GM12874 (cell line): Measurements from ENCODE around the gene CASTOR1.

ENCODE experiments used
- TF ChIP-seq, protein P1 (sequence below): IDR thresholded peaks from 2 replicates; pipeline ENCODE4 v1.5.1; 2011; ENCODE audit warnings: low read depth, mild to moderate bottlenecking, control low read depth, low read length, moderate library complexity; ENCODE audit not compliant: insufficient read depth

The CASTOR1 gene

DNA sequence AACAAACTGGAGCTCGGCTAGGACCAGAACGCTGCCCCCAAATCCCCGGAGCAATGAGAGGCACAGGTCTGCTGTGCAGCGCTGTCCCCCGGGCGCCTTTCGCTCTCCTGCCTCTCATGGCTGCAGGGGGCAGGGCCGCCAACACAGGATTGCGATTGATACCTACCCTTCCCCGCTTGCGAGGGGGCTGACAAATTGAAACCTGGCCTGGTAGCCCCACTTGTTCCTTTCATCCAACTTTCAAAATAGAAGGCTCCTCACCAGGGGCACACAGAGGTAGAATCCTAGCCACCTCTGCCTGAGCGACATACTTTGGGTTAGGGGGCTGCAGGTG lies 642 bp upstream of the CASTOR1 start:
- TF ChIP-seq, protein P1, sequence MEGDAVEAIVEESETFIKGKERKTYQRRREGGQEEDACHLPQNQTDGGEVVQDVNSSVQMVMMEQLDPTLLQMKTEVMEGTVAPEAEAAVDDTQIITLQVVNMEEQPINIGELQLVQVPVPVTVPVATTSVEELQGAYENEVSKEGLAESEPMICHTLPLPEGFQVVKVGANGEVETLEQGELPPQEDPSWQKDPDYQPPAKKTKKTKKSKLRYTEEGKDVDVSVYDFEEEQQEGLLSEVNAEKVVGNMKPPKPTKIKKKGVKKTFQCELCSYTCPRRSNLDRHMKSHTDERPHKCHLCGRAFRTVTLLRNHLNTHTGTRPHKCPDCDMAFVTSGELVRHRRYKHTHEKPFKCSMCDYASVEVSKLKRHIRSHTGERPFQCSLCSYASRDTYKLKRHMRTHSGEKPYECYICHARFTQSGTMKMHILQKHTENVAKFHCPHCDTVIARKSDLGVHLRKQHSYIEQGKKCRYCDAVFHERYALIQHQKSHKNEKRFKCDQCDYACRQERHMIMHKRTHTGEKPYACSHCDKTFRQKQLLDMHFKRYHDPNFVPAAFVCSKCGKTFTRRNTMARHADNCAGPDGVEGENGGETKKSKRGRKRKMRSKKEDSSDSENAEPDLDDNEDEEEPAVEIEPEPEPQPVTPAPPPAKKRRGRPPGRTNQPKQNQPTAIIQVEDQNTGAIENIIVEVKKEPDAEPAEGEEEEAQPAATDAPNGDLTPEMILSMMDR: no peak

DNA sequence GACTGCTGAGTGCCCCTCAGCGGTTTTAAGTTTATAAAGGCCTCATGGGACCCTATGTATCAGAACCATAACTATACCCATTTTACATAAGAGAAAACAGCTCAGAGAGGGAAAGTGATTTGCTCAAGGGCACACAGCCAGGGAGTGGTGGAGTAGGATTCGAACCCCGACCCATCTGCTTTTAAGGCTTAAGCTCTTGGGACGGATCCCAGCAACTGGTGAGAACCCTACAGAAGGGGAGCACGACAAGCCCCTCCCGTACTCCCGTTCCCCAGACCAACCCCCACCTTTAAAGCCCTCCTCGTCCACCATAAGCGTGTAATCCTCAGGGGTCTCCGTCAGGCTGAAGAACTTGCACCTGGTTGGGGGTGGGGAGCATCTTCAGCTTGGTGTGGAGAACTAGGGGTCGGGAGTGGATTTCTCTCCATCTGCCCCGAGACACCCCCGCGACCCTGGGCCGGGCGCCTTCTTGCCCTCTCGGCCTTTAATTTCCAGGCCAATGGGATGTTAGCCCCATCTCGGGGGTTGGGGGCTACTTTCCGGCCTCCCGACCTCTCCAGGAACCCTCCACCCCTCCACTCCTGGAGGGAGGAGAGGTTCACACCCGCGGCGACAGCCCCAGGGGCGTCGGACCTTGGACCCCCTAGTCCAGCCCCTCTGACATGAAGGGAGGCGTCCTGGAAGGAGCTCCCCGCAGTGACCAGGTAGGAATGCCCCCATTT lies 725 bp downstream of the CASTOR1 start:
- TF ChIP-seq, protein P1: 0 out of 2 replicates have a peak, but pooled peaks have one; percentile 0

DNA sequence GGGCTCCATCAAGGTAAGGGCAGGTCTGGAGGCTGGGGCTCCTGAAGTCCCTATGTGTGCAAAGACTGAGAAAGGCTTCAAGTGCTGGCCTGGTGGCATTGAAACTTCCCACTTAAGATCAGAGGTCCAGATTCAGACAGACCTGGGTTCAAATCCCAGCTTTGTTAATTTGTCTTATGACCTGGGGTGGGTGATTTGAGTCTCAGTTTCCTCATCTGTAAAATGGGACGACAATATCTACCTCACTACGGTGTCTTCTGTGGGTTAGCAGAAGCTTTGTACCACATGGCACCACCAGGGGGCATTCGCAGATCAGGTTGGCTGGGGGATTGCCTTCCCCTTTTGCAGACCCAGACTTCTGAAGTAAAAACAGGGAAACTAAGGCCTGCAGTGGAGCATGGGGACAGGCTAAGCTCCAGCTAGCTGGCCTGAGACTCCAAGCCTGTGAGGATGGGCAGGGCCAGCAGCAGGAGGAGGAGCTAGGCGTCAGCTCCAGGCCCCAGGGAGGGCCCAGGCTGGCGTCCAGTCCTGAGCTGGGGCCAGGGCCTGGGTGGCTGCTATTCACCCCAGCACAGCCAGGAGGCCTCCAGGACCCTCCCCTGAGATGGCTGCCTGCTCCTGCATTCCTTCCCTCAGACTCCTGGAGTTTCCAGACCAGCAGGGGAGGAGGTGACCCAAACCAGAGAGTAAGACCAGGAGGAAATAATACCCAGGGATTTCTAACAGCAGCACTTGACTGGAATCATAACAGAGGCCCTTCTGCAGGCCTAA lies 1.5 kb downstream of the CASTOR1 start:
- TF ChIP-seq, protein P1: peak; percentile 76

DNA sequence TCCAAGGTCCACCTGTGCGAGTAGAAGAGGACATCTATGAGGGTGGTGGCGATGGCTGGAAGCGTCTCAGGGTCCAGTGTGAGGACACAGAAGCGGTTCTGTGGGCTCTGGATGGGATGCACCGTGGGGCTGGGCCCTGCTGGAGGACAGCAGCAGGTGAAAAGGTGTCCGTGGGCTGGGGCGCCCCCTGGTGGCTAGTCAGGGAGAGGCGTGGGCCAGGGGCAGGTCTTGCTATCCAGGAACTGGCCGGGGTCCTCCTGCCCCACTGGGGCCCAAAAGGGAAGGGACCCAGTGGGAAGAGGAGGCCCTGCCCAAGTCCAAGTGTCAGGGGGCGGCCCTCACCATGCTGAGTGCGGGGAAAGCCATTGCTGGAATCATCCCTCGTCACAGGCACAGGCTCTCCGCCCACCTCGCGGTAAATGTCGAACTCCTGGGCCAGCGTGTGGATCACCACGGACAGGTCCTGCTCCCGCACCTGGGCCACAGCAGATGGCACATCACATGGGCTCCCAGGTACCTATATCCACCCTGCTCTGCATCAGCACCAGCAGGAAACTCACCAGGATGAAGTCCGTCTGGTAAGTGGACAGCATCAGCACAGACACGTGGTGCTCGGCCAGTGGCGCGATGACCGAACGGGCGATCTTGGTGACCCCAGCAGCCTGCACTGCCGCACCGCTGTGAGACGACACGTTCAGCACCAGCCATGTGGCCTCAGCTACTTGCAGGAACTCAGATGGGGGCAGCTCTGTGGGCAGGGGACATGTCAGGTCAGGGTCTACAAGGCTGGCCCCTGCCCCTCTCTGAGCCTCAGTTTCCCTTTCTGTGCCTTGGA lies 2.3 kb downstream of the CASTOR1 start:
- TF ChIP-seq, protein P1: peak; percentile 98

DNA sequence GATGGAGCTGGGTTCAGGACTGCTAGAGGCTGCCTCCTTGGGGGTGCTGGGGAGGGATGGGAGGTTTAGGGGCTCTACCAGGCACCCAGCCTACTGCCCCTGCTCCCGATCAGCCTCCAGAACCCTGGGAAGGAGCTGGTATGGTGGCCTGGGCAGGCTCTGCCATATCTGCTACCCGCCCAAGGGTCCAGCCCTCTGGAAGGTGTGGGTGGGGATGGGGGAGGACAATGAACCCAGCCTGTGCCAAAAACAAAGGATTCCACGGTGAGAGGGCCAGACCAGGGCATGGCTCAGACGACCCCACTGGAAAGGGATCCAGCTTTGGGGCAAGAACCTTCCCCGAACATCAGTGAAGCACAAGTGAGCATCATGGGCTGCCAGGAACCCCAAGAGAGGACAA lies 3.0 kb downstream of the CASTOR1 start:
- TF ChIP-seq, protein P1: no peak

DNA sequence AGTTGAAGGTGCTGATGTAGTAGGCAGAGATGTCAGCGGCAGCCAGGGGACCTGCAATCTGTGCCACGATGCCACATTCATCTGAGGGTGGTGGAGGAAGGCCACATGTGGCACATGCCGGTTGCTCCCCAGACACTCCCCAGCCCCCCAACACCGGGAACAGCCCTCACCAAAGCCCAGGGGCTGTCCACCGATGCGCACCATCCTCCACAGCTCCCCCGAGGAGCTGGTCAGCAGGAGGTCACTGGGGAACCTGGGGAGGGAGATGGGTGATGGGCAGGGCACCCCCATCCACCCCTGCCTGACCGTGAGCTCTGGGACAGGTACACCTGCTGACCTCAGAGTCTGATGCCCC lies 3.5 kb downstream of the CASTOR1 start:
- TF ChIP-seq, protein P1: no peak
